A549 (cell line): ENCODE measurements around the gene PKLR. TPM values are rescaled to one million over a fixed set of nuclear protein-coding genes. Genes with fewer than 3 reads are reported as not detected.

Source experiments
- CBX2 ChIP-seq: fragments of 200-600 bp; sonication (generic); IDR thresholded peaks from 2 replicates; pipeline ENCODE4 v1.6.1; 2016; ENCODE audit warnings: low read depth, mild to moderate bottlenecking, borderline replicate concordance
- CBX8 ChIP-seq: fragments of 200-600 bp; sonication (generic); IDR thresholded peaks from 2 replicates; pipeline ENCODE4 v1.6.1; 2016
- EHF ChIP-seq: fragments of 250-450 bp; sonication (Bioruptor Pico); IDR thresholded peaks from 2 replicates; pipeline ENCODE4 v1.5.0; 2020; ENCODE audit warnings: mild to moderate bottlenecking
- EHMT2 ChIP-seq: fragments of 200-600 bp; sonication (generic); IDR thresholded peaks from 2 replicates; pipeline ENCODE4 v1.6.1; 2016; ENCODE audit warnings: antibody characterized with exemption, low read depth, mild to moderate bottlenecking, moderate library complexity
- FOSB ChIP-seq: fragments of 250-450 bp; sonication (Bioruptor Pico); IDR thresholded peaks from 2 replicates; pipeline ENCODE4 v1.5.0; 2020; ENCODE audit warnings: mild to moderate bottlenecking, moderate library complexity
- FOSL2 ChIP-seq, 2 experiments: fragments of 450-650 bp in 1 of 2; fragments of >200 bp in 1 of 2; sonication (Bioruptor Twin) in 1 of 2; formaldehyde crosslinking; IDR thresholded peaks; 2 replicates each; pipeline versions ENCODE4 v1.5.0 to v1.6.1; 2016 to 2020; ENCODE audit warnings: mild to moderate bottlenecking in 1 of 2, moderate library complexity in 1 of 2
- FOXS1 ChIP-seq: fragments of 250-450 bp; sonication (Bioruptor Pico); IDR thresholded peaks from 2 replicates; pipeline ENCODE4 v1.5.0; 2020; ENCODE audit warnings: mild to moderate bottlenecking, moderate library complexity
- HEYL ChIP-seq: fragments of 250-450 bp; sonication (Bioruptor Pico); IDR thresholded peaks from 2 replicates; pipeline ENCODE4 v1.8.0; 2021; ENCODE audit warnings: mild to moderate bottlenecking, moderate library complexity
- HOXA7 ChIP-seq: fragments of 250-450 bp; sonication (Bioruptor Pico); IDR thresholded peaks from 2 replicates; pipeline ENCODE4 v1.5.0; 2020; ENCODE audit warnings: mild to moderate bottlenecking, moderate library complexity
- HOXB13 ChIP-seq: fragments of 250-450 bp; sonication (Bioruptor Pico); IDR thresholded peaks from 2 replicates; pipeline ENCODE4 v1.5.0; 2020; ENCODE audit warnings: low read depth, mild to moderate bottlenecking, moderate library complexity
- HOXB5 ChIP-seq: fragments of 250-450 bp; sonication (Bioruptor Pico); IDR thresholded peaks from 2 replicates; pipeline ENCODE4 v1.5.0; 2020; ENCODE audit warnings: mild to moderate bottlenecking, moderate library complexity
- JUN ChIP-seq, 2 experiments: fragments of >200 bp; sonication (Bioruptor Twin); formaldehyde crosslinking; IDR thresholded peaks; 2 replicates in 1 of 2; 3 replicates in 1 of 2; pipeline ENCODE4 v1.6.1; 2016 to 2017
- JUNB ChIP-seq: fragments of >200 bp; sonication (Bioruptor Twin); formaldehyde crosslinking; IDR thresholded peaks from 2 replicates; pipeline ENCODE4 v1.6.1; 2016
- KDM5A ChIP-seq: fragments of 200-600 bp; sonication (generic); IDR thresholded peaks from 2 replicates; pipeline ENCODE4 v1.6.1; 2016; ENCODE audit warnings: antibody characterized with exemption, mild to moderate bottlenecking
- MAFK ChIP-seq: fragments of 450-650 bp; IDR thresholded peaks from 2 replicates; pipeline ENCODE4 v1.6.1; 2014; ENCODE audit not compliant: partially characterized antibody
- MAZ ChIP-seq: fragments of 150-350 bp; IDR thresholded peaks from 2 replicates; pipeline ENCODE4 v1.6.1; 2014; ENCODE audit warnings: antibody characterized with exemption, low read depth, low read length, borderline replicate concordance
- NPAS2 ChIP-seq: fragments of 250-450 bp; sonication (Bioruptor Pico); IDR thresholded peaks from 2 replicates; pipeline ENCODE4 v1.8.0; 2022; ENCODE audit warnings: mild to moderate bottlenecking, moderate library complexity, borderline replicate concordance
- PHF8 ChIP-seq: fragments of 200-600 bp; sonication (generic); IDR thresholded peaks from 2 replicates; pipeline ENCODE4 v1.6.1; 2016; ENCODE audit warnings: low read depth, mild to moderate bottlenecking, antibody characterized with exemption, moderate library complexity, borderline replicate concordance
- POLR2AphosphoS2 ChIP-seq: conservative IDR thresholded peaks from 2 replicates; pipeline ENCODE4 v1.6.1; 2012; ENCODE audit warnings: low read length, improper control_type of control experiment, inconsistent platforms
- RAD21 ChIP-seq, 2 experiments: fragments of >200 bp in 1 of 2; sonication (Bioruptor Twin) in 1 of 2; formaldehyde crosslinking in 1 of 2; IDR thresholded peaks in 1 of 2; conservative IDR thresholded peaks in 1 of 2; 2 replicates in 1 of 2; 3 replicates in 1 of 2; pipeline ENCODE4 v1.6.1; 2012 to 2018; ENCODE audit warnings: inconsistent platforms in 1 of 2
- RCOR1 ChIP-seq: fragments of 150-350 bp; IDR thresholded peaks from 2 replicates; pipeline ENCODE4 v1.6.1; 2014; ENCODE audit warnings: antibody characterized with exemption, low read length, low read depth
- RFX5 ChIP-seq: fragments of 450-650 bp; IDR thresholded peaks from 2 replicates; pipeline ENCODE4 v1.7.1; 2014; ENCODE audit warnings: antibody characterized with exemption, mild to moderate bottlenecking, moderate library complexity
- RNF2 ChIP-seq: fragments of 200-600 bp; sonication (generic); IDR thresholded peaks from 2 replicates; pipeline ENCODE4 v1.6.1; 2016; ENCODE audit warnings: low read depth, mild to moderate bottlenecking, antibody characterized with exemption, moderate library complexity, borderline replicate concordance
- SMC3 ChIP-seq: fragments of >200 bp; sonication (Bioruptor Twin); formaldehyde crosslinking; IDR thresholded peaks from 3 replicates; pipeline ENCODE4 v1.6.1; 2018; ENCODE audit warnings: inconsistent platforms
- SREBF2 ChIP-seq: fragments of 450-650 bp; IDR thresholded peaks from 2 replicates; pipeline ENCODE4 v1.6.1; 2014; ENCODE audit warnings: mild to moderate bottlenecking, moderate library complexity
- ZC3H11A ChIP-seq: fragments of 450-650 bp; IDR thresholded peaks from 2 replicates; pipeline ENCODE4 v1.6.1; 2014; ENCODE audit warnings: antibody characterized with exemption, mild to moderate bottlenecking
- ZFP36 ChIP-seq: fragments of 450-650 bp; IDR thresholded peaks from 2 replicates; pipeline ENCODE4 v1.6.1; 2014; ENCODE audit warnings: borderline replicate concordance; ENCODE audit not compliant: partially characterized antibody
- ZNF302 ChIP-seq: fragments of 250-450 bp; sonication (Bioruptor Pico); IDR thresholded peaks from 2 replicates; pipeline ENCODE4 v1.9.0; 2021; ENCODE audit warnings: inconsistent platforms, mild to moderate bottlenecking, moderate library complexity
- ZSCAN20 ChIP-seq: fragments of 250-450 bp; sonication (Bioruptor Pico); IDR thresholded peaks from 2 replicates; pipeline ENCODE4 v1.8.0; 2022; ENCODE audit warnings: mild to moderate bottlenecking, moderate library complexity
- polyA plus RNA-seq, 4 experiments: library from polyadenylated mRNA; depleted of rRNA in 3 of 4; stranded (reverse); fragments of >200 nt; fragmentation: RNase III in 1 of 4; extraction: RNeasy Plus Mini Kit Qiagen cat#74134 plus additional on column Dnase treatment in 1 of 4; gene quantifications; 2 replicates in 3 of 4; 3 replicates in 1 of 4; pipeline ENCODE4 v1.2.3, GENCODE V29; 2011 to 2017
- TF ChIP-seq, protein P1 (sequence below): fragments of 250-450 bp; sonication (Bioruptor Pico); IDR thresholded peaks from 2 replicates; pipeline ENCODE4 v1.5.0; 2021; ENCODE audit warnings: mild to moderate bottlenecking, moderate library complexity, borderline replicate concordance
- TF ChIP-seq, protein P2 (sequence below): fragments of 250-450 bp; sonication (Bioruptor Pico); IDR thresholded peaks from 2 replicates; pipeline ENCODE4 v1.5.0; 2020; ENCODE audit warnings: low read depth, mild to moderate bottlenecking, moderate library complexity
- TF ChIP-seq, protein P3 (sequence below): fragments of >200 bp; sonication (Bioruptor Twin); formaldehyde crosslinking; IDR thresholded peaks from 3 replicates; pipeline ENCODE4 v1.6.1; 2016
- TF ChIP-seq, protein P4 (sequence below): fragments of >200 bp; sonication (Bioruptor Twin); formaldehyde crosslinking; IDR thresholded peaks from 2 replicates; pipeline ENCODE4 v1.6.1; 2016
- TF ChIP-seq, protein P5 (sequence below): IDR thresholded peaks from 2 replicates; pipeline ENCODE4 v1.6.1; 2012
- TF ChIP-seq, protein P6 (sequence below): fragments of 450-650 bp; IDR thresholded peaks from 2 replicates; pipeline ENCODE4 v1.6.1; 2014; ENCODE audit warnings: antibody characterized with exemption
- TF ChIP-seq, protein P7 (sequence below): fragments of 150-350 bp; IDR thresholded peaks from 2 replicates; pipeline ENCODE4 v1.6.1; 2014; ENCODE audit warnings: low read depth, mild to moderate bottlenecking, low read length

PKLR gene
- polyA plus RNA-seq, 2 of the 4 experiments (the other 2 are of a cell fraction) = 0.03 TPM; not detected in 1

DNA sequence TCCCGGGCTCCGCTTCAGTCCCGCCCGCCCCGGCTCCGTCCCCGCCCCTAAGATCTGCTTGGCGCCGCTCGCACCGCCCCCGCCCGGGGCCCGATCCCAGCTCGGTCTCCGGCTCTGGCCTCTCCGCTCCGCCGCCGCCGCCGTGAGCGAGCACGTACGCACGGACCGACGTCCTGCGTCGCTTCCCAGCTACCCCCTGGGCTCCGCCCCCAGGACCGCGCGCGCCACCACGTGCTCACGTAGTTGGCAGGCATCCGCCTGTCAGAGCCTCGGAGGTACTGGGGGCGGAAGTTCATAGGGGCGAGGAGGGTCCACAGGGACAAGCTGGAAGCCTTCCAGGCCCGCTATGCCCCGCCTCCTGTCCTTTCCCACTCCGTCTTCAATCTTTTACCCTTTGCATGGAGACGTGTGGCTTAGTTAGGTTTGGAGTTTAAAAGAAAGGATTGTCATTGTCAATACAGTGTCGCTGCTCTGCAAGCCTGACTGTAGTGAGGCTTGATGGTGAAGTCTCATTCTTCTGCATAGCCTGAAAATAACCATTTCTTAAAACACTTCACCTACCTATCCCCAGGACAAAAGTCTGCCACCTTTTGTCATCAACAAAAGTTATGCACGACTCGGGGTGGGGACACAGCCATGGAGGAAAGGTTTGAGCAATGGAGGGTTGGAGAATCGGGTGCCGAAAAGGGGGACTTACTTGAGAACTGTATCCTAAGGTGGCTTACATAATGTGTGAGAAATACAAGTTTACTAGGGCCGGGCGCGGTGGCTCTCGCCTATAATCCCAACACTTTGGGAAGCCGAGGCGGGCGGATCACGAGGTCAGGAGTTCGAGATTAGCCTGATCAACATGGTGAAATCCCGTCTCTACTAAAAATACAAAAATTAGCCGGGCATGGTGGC lies 27.6 kb downstream of the PKLR start, which contains the start of gene CLK2 (continued):
- TF ChIP-seq, protein P1, sequence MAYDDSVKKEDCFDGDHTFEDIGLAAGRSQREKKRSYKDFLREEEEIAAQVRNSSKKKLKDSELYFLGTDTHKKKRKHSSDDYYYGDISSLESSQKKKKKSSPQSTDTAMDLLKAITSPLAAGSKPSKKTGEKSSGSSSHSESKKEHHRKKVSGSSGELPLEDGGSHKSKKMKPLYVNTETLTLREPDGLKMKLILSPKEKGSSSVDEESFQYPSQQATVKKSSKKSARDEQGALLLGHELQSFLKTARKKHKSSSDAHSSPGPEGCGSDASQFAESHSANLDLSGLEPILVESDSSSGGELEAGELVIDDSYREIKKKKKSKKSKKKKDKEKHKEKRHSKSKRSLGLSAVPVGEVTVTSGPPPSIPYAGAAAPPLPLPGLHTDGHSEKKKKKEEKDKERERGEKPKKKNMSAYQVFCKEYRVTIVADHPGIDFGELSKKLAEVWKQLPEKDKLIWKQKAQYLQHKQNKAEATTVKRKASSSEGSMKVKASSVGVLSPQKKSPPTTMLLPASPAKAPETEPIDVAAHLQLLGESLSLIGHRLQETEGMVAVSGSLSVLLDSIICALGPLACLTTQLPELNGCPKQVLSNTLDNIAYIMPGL (CRISPR knock-in tag) = no peak
- no peak for TF ChIP-seq HOXB5
- no peak for TF ChIP-seq FOXS1 (CRISPR knock-in tag)
- no peak for TF ChIP-seq EHMT2
- TF ChIP-seq POLR2AphosphoS2 = no peak
- TF ChIP-seq HOXB13 (CRISPR knock-in tag) = no peak
- no peak for TF ChIP-seq FOSB (CRISPR knock-in tag)
- no peak for TF ChIP-seq CBX8
- no peak for TF ChIP-seq ZSCAN20 (CRISPR knock-in tag)
- no peak for TF ChIP-seq NPAS2
- TF ChIP-seq, protein P2, sequence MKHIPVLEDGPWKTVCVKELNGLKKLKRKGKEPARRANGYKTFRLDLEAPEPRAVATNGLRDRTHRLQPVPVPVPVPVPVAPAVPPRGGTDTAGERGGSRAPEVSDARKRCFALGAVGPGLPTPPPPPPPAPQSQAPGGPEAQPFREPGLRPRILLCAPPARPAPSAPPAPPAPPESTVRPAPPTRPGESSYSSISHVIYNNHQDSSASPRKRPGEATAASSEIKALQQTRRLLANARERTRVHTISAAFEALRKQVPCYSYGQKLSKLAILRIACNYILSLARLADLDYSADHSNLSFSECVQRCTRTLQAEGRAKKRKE (CRISPR knock-in tag) = no peak
- TF ChIP-seq ZNF302 = no peak
- TF ChIP-seq ZC3H11A = no peak
- TF ChIP-seq CBX2 = no peak
- TF ChIP-seq HOXA7 = no peak
- peak in 1 of 2 experiments; percentile 96; a peak in 3 of 5 replicates for TF ChIP-seq JUN (IDR thresholded peaks at IDR 0.05)
- TF ChIP-seq RNF2 = no peak
- TF ChIP-seq, protein P3, sequence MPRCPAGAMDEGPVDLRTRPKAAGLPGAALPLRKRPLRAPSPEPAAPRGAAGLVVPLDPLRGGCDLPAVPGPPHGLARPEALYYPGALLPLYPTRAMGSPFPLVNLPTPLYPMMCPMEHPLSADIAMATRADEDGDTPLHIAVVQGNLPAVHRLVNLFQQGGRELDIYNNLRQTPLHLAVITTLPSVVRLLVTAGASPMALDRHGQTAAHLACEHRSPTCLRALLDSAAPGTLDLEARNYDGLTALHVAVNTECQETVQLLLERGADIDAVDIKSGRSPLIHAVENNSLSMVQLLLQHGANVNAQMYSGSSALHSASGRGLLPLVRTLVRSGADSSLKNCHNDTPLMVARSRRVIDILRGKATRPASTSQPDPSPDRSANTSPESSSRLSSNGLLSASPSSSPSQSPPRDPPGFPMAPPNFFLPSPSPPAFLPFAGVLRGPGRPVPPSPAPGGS = peak; percentile 76; the same call in 2 of the 3 replicates
- TF ChIP-seq, protein P4, sequence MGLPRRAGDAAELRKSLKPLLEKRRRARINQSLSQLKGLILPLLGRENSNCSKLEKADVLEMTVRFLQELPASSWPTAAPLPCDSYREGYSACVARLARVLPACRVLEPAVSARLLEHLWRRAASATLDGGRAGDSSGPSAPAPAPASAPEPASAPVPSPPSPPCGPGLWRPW = no peak
- no peak for TF ChIP-seq RFX5
- no peak for TF ChIP-seq HEYL (CRISPR knock-in tag)
- TF ChIP-seq JUNB = no peak
- TF ChIP-seq SMC3 = no peak
- TF ChIP-seq KDM5A = no peak
- TF ChIP-seq SREBF2 = no peak
- no peak for TF ChIP-seq MAFK
- no peak for TF ChIP-seq FOSL2 (IDR thresholded peaks at IDR 0.05)
- TF ChIP-seq FOSL2 (CRISPR knock-in tag; IDR thresholded peaks at IDR 0.05) = no peak
- TF ChIP-seq ZFP36 = no peak
- TF ChIP-seq, protein P5, sequence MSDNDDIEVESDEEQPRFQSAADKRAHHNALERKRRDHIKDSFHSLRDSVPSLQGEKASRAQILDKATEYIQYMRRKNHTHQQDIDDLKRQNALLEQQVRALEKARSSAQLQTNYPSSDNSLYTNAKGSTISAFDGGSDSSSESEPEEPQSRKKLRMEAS = peak; percentile 99
- TF ChIP-seq, protein P6, sequence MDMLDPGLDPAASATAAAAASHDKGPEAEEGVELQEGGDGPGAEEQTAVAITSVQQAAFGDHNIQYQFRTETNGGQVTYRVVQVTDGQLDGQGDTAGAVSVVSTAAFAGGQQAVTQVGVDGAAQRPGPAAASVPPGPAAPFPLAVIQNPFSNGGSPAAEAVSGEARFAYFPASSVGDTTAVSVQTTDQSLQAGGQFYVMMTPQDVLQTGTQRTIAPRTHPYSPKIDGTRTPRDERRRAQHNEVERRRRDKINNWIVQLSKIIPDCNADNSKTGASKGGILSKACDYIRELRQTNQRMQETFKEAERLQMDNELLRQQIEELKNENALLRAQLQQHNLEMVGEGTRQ = peak; percentile 88
- TF ChIP-seq EHF (CRISPR knock-in tag) = no peak
- TF ChIP-seq, protein P7, sequence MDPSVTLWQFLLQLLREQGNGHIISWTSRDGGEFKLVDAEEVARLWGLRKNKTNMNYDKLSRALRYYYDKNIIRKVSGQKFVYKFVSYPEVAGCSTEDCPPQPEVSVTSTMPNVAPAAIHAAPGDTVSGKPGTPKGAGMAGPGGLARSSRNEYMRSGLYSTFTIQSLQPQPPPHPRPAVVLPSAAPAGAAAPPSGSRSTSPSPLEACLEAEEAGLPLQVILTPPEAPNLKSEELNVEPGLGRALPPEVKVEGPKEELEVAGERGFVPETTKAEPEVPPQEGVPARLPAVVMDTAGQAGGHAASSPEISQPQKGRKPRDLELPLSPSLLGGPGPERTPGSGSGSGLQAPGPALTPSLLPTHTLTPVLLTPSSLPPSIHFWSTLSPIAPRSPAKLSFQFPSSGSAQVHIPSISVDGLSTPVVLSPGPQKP = no peak
- TF ChIP-seq PHF8 = 0 out of 2 replicates have a peak, but pooled peaks have one; percentile 64
- TF ChIP-seq RCOR1 = no peak
- TF ChIP-seq RAD21 (conservative IDR thresholded peaks at IDR 0.05 in 1 of 2, IDR thresholded peaks at IDR 0.05 in 1 of 2) = no peak
- no peak for TF ChIP-seq MAZ
